Measurements from ENCODE around the gene GFPT2. TPM values are rescaled to one million over a fixed set of nuclear protein-coding genes. Genes with fewer than 3 reads are reported as not detected.

The GFPT2 gene
- total RNA-seq, 1 donor from 2014 or later, result 0.62 TPM

DNA sequence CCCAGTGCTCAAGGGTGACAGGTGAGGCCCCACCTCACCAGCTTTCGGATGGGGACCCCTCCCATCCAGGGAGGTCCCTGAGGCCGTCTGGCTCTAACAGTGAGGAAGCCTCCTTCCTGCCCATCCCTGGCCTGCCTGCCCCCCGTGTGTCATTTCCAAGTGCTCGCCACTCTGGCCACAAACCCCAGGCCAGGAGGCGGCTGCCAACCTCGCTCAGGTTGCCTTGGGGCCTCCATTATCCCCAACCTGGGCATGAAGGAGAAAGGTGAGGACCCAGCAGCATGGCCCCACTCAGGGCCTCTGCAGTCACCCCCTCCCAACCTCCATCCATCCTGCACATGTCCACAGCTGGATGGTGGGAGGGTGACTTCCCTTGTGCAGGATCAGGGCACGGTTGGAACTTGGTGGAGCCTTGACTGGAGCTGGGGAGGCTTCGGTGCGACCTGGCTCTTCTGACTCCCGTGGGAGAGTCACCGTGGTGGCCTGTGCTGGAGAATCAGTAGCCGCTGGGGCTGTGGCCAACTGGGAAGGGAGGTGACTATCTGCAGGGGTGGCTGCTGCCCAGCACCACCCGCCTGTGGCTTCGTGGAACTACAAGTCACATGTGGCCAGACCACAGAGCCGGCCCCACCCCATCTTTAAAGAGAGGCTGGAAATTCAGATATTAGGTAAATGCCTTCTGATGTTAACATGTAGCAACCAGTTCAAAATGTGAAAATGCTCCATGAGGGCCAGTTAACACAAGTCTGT lies 37.5 kb upstream of the GFPT2 start:
- ChIA-PET POLR2A (no interaction called here), CTCF (no interaction called here)
- TF ChIP-seq, protein P1, sequence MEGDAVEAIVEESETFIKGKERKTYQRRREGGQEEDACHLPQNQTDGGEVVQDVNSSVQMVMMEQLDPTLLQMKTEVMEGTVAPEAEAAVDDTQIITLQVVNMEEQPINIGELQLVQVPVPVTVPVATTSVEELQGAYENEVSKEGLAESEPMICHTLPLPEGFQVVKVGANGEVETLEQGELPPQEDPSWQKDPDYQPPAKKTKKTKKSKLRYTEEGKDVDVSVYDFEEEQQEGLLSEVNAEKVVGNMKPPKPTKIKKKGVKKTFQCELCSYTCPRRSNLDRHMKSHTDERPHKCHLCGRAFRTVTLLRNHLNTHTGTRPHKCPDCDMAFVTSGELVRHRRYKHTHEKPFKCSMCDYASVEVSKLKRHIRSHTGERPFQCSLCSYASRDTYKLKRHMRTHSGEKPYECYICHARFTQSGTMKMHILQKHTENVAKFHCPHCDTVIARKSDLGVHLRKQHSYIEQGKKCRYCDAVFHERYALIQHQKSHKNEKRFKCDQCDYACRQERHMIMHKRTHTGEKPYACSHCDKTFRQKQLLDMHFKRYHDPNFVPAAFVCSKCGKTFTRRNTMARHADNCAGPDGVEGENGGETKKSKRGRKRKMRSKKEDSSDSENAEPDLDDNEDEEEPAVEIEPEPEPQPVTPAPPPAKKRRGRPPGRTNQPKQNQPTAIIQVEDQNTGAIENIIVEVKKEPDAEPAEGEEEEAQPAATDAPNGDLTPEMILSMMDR (IDR thresholded peaks at IDR 0.05), result no peak
- no peaks in the 10 kb centered on the region for H3K4me1 Mint-ChIP-seq
- H3K4me3 Mint-ChIP-seq, result no peak overlapping the region
- H3K9me3 Mint-ChIP-seq, result no peaks in the 10 kb centered on the region
- ATAC-seq (ENCODE audit: low read depth), result no peak
- H3K27me3 Mint-ChIP-seq, result peaks cover 2% of the 10 kb centered on the region
- intact Hi-C loops (cut with micrococcal nuclease), result no loop called here
- DNase-seq, result no peak
- no peaks in the 10 kb centered on the region for H3K36me3 Mint-ChIP-seq (ENCODE audit: low read depth)
- H3K27ac Mint-ChIP-seq, result no peak overlapping the region

DNA sequence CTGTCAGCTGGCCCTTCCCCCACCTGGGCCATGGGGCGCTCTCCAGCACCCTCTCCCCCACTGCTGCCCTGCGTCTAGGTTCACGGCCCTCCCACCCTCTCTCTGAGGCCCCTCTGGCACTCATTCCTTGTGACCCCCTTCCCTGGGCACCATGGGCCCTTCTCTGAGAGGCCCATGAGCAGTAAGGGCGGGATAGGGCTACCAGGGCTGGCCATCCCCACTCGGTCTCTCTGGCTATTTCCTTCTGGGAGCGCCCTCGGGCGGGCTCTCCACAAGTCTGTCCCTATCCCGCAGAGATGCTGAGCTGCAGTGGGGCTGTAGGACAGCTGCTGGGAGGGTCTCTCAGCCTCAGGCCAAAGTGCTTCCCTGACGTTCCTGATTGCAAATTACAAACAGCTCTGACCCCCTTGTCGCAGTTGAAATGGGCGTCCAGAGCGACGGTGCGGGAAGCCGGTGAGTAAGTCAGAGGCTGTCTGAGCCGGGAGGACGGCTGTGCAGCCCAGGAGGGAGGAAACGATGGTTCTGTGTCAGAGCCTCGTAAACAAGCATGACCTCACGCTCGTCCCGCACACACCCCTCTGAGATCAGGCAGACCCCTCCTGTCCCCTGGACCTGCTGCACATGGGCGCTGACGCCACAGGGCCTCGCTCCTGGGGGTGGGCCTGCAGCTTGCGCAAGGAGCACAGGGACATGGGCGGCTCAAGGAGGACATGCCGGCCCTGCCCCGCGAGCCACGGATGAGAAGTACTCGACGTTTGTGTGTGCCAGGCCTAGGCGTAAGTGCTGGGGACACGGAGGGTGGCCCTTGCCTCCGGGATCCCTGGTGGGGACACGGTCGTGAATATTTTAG lies 36.3 kb upstream of the GFPT2 start:
- DNase-seq (no peak), ATAC-seq (ENCODE audit: low read depth) (no peak)
- Mint-ChIP-seq H3K9me3 (no peaks in the 10 kb centered on the region), H3K4me3 (no peak overlapping the region), H3K27ac (no peak overlapping the region), H3K27me3 (peaks cover 2% of the 10 kb centered on the region), H3K36me3 (ENCODE audit: low read depth) (no peaks in the 10 kb centered on the region), H3K4me1 (no peaks in the 10 kb centered on the region)
- CTCF ChIA-PET, result no interaction called here
- TF ChIP-seq, protein P1 (IDR thresholded peaks at IDR 0.05), result no peak
- POLR2A ChIA-PET, result no interaction called here
- intact Hi-C loops (cut with micrococcal nuclease), result no loop called here

DNA sequence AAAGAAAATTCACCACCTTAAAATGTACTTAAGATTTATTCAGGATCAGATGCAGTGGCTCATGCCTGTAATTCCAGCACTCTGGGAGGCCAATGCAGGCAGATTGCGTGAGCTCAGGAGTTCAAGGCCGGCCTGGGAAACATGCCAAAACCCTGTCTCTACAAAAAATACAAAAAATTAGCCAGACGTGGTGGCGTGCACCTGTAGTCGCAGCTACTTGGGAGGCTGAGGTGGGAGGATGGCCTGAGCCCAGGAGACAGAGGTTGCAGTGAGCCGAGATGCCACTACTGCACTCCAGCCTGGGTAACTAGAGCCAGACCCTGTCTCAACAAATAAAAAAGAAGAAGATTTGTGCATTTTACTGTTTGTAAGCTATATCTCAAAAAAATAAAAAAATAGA lies 34.7 kb upstream of the GFPT2 start:
- ChIA-PET POLR2A (no interaction called here), CTCF (no interaction called here)
- Mint-ChIP-seq H3K36me3 (ENCODE audit: low read depth) (no peaks in the 10 kb centered on the region), H3K27ac (no peak overlapping the region), H3K9me3 (no peaks in the 10 kb centered on the region), H3K4me3 (no peak overlapping the region), H3K4me1 (no peaks in the 10 kb centered on the region), H3K27me3 (no peaks in the 10 kb centered on the region)
- DNase-seq (no peak), ATAC-seq (ENCODE audit: low read depth) (no peak)
- intact Hi-C loops (cut with micrococcal nuclease), result no loop called here
- TF ChIP-seq, protein P1 (IDR thresholded peaks at IDR 0.05), result no peak

DNA sequence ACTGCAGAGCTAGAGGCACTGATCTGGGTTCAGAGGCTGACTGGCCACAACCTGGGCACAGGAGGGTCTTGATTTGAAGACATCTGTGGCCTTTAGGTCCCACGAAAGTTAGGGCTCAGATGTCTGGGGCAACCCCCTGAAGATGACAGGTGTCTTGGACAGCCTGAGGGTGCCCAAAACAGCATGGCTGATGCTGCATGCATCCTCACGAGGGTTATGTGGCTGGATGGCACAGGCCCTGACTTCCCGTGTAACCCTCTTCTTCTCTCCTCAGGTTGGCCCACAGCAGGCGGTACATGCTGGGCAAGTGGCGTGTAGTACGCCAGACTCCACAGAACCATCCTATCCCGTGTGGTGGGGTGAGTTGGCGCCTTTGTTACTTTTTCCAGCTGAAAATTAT lies 29.8 kb upstream of the GFPT2 start:
- ChIA-PET CTCF (no interaction called here), POLR2A (no interaction called here)
- Mint-ChIP-seq H3K4me1 (no peaks in the 10 kb centered on the region), H3K9me3 (no peaks in the 10 kb centered on the region), H3K36me3 (ENCODE audit: low read depth) (no peaks in the 10 kb centered on the region), H3K27me3 (no peaks in the 10 kb centered on the region), H3K4me3 (no peak overlapping the region), H3K27ac (no peak overlapping the region)
- TF ChIP-seq, protein P1 (IDR thresholded peaks at IDR 0.05), result no peak
- intact Hi-C loops (cut with micrococcal nuclease), result no loop called here
- ATAC-seq (ENCODE audit: low read depth) (no peak), DNase-seq (no peak)

DNA sequence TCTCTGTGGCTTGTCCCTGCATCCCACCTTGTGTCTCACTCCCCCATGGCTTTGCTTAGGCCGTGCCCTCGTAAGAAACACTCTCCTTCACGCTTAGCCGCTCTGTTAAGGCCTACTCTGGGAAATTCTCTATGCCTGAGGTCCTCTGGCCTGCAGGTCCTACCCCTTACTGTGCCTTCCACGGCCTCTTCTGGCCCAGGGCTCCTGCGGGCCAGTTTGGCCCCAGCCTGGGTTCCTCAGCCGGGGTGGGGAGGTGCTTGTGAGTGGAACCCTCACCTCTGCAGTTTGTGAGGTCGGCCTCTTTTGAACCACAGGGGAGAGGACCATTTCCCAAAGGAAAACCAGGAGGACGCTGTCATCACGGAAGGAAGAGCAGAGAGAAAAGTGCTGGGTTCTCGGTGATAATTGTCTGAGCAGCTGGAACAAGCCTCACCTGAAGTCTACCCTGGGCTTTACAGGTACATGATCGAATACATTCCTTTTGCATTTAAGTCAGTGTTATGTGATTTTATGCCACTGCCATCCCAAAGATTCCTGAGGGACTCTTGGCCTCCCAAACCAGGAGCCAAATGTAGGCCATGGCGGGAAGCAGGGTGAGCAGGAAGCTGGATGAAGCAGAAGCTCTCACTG lies 28.8 kb upstream of the GFPT2 start:
- no peaks in the 10 kb centered on the region for H3K9me3 Mint-ChIP-seq
- no peak overlapping the region for H3K4me3 Mint-ChIP-seq
- intact Hi-C loops (cut with micrococcal nuclease), result no loop called here
- no peak for DNase-seq
- H3K27me3 Mint-ChIP-seq, result no peaks in the 10 kb centered on the region
- no peaks in the 10 kb centered on the region for H3K36me3 Mint-ChIP-seq (ENCODE audit: low read depth)
- ChIA-PET POLR2A (no interaction called here), CTCF (no interaction called here)
- TF ChIP-seq, protein P1 (IDR thresholded peaks at IDR 0.05), result no peak
- no peak overlapping the region for H3K27ac Mint-ChIP-seq
- no peaks in the 10 kb centered on the region for H3K4me1 Mint-ChIP-seq
- no peak for ATAC-seq (ENCODE audit: low read depth)

Data from activated B cell treated with CpG ODN at 0.5 μM for 24 hours (primary cell).